ENCODE measurements around the gene TBL2.
A peak's percentile ranks its signal among the peaks of the same experiment; 100 is the strongest.
"Not testable (repeated sequence)": the region's sequence is repeated elsewhere in the genome, so short reads cannot be mapped to it uniquely, and the experiment has no call there.

Gene TBL2

DNA sequence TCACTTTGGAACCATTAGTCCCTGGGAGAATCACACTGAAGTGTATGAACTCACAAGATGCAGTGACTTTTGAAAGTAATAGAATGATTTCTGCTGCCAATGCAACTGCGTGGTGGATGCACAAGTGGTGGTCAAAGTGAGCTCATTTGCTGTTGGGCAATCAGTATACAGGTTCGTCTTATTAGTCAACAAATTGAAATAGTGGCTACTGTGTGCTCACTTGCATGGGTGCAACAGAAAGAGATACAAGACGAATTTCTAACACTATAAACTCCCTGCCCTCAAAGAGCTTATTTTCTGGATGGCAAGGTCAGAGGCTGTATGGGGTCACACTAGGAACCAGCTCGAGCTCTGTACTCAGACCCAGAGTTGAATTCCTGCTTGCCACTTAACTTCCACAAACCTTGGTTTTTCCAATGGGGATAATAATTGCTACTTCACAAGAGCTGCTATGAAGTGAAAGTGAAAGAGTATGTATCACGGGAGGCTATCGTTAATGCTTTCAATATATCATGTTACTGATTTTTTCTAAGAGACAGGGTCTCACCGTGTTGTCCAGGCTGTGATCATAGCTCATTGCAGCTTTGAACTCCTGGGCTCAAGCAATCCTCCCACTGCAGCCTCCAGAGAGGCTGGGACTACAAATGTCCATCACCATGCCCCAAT is 12.6 kb downstream of the TBL2 start:
- peaks cover 7% of the 10 kb centered on the region for H3K36me3 ChIP-seq (ENCODE audit: control insufficient read depth, insufficient read depth, low read length)
- H3K4me1 ChIP-seq (ENCODE audit: control insufficient read depth, insufficient read depth, low read length), result peaks cover 2% of the 10 kb centered on the region
- H3K9me3 ChIP-seq (ENCODE audit: control insufficient read depth, insufficient read depth, low read length), result no peaks in the 10 kb centered on the region
- peaks cover 4% of the 10 kb centered on the region for H3K27me3 ChIP-seq (ENCODE audit: control insufficient read depth, insufficient read depth, low read length)
- H3K9ac ChIP-seq (ENCODE audit: low read depth, low read length), result no peak overlapping the region
- H3K4me3 ChIP-seq (ENCODE audit: low read depth, low read length), result no peak overlapping the region

DNA sequence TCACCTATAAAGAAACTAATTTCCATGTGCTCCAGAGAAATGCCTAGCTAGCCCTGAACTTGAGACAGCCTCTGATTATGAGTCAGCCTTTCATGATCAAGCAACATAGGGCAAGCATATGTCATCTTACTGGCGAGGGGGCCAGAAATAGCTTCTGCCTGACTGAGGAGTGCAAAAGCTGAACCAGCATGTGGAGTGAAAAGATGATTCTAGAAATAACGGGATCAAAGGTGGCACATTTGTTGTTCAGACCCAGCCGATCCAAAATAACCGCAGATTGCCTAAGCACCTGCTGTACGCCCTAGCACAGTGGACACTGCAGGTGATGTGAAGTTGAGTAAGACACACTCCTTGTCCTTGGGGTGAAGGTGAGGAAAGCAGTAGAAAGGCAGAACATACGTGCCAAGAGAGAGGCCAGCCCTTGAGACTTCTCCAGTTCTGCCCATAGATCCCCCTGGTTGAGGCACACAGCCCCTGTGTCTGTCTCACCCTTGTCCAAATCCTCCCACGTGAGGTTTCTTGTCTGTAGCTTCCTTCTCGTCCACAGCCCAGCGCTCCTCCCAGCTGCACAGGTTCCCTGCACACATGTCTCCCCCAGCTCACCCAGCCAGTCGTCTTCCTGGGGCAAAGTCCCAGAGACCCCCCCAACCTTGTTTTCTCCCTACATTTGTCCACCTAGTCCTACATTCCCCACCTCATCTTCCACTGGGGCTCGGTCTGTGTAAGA is 18.1 kb downstream of the TBL2 start:
- no peak overlapping the region for H3K4me3 ChIP-seq (ENCODE audit: low read depth, low read length)
- H3K27me3 ChIP-seq (ENCODE audit: control insufficient read depth, insufficient read depth, low read length), result peaks cover 21% of the 10 kb centered on the region
- no peaks in the 10 kb centered on the region for H3K36me3 ChIP-seq (ENCODE audit: control insufficient read depth, insufficient read depth, low read length)
- no peaks in the 10 kb centered on the region for H3K9me3 ChIP-seq (ENCODE audit: control insufficient read depth, insufficient read depth, low read length)
- H3K4me1 ChIP-seq (ENCODE audit: control insufficient read depth, insufficient read depth, low read length), result peaks cover 2% of the 10 kb centered on the region
- no peak overlapping the region for H3K9ac ChIP-seq (ENCODE audit: low read depth, low read length)

DNA sequence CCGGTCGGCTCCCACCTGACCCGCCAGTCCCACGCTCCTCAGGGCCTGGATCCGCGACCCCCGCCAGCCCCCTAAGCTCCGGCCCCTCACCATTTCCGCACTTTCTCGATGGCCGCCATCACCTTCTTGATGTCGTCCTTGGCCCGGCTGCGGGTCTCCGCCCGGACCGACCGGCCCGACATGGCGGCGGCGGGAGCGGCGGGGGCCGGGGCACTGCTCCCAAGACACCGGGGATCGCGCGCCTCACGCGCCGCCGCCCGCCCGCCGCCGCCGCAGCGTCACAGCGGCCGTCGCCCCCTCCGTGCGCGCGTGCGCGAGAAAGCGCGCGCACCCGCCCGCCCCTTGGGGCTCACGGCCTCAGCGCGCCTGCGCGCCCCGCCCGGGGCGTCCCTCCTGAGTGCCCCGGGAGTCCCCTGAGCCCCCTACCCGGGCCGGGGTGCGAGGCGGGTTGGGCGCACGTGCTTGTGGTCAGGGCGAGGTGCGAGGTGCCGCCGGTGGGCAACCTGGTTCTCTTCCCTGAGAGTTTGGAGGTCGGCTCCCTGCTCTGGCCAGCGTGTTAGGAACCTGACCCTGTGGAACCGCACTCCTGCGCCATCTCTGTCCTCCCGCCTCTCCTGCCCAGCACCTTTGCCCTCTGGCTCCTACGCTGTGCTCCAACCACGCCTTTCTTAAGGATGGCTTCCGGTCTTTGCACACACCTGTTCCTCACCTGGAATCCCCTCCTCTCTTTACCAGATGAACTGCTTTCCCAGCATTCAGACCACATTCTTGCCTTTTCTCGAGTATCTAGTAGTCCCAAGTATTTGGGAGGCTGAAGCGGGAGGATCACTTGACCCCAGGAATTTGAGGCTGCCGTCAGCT is 20.8 kb downstream of the TBL2 start, which contains the start of gene BCL7B:
TSS of gene BCL7B (minus strand) at position 294 of the 861 bp plus-strand sequence. CDS start at position 182, 112 bp downstream.
- Histone ChIP-seq H3K36me3 (ENCODE audit: control insufficient read depth, insufficient read depth, low read length) (no peaks in the 10 kb centered on the region), H3K27me3 (ENCODE audit: control insufficient read depth, insufficient read depth, low read length) (peaks cover 21% of the 10 kb centered on the region), H3K4me1 (ENCODE audit: control insufficient read depth, insufficient read depth, low read length) (no peaks in the 10 kb centered on the region), H3K9me3 (ENCODE audit: control insufficient read depth, insufficient read depth, low read length) (no peaks in the 10 kb centered on the region), H3K9ac (ENCODE audit: low read depth, low read length) (peak within 1 kb of the TSS; percentile 70), H3K4me3 (ENCODE audit: low read depth, low read length) (peak within 1 kb of the TSS; percentile 64)

DNA sequence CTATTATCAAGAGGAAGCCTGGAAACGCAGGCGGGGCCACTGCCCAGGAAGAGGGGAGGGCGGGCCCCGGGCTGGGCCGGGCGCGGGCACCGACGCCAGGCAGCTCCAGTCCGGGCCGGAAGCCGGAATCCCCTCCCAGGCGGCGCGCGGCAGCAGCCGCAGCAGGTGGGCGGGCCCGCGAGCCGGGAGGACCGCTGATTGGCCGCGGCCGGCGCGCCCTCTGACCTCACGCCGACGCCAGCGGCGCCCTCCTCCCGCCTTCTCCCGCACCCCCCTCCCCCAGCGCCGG is 21.3 kb downstream of the TBL2 start:
- Histone ChIP-seq H3K9me3 (ENCODE audit: control insufficient read depth, insufficient read depth, low read length) (no peaks in the 10 kb centered on the region), H3K27me3 (ENCODE audit: control insufficient read depth, insufficient read depth, low read length) (peaks cover 21% of the 10 kb centered on the region), H3K4me3 (ENCODE audit: low read depth, low read length) (peak overlapping the region; percentile 64), H3K9ac (ENCODE audit: low read depth, low read length) (peak overlapping the region; percentile 70), H3K4me1 (ENCODE audit: control insufficient read depth, insufficient read depth, low read length) (no peaks in the 10 kb centered on the region), H3K36me3 (ENCODE audit: control insufficient read depth, insufficient read depth, low read length) (no peaks in the 10 kb centered on the region)

DNA sequence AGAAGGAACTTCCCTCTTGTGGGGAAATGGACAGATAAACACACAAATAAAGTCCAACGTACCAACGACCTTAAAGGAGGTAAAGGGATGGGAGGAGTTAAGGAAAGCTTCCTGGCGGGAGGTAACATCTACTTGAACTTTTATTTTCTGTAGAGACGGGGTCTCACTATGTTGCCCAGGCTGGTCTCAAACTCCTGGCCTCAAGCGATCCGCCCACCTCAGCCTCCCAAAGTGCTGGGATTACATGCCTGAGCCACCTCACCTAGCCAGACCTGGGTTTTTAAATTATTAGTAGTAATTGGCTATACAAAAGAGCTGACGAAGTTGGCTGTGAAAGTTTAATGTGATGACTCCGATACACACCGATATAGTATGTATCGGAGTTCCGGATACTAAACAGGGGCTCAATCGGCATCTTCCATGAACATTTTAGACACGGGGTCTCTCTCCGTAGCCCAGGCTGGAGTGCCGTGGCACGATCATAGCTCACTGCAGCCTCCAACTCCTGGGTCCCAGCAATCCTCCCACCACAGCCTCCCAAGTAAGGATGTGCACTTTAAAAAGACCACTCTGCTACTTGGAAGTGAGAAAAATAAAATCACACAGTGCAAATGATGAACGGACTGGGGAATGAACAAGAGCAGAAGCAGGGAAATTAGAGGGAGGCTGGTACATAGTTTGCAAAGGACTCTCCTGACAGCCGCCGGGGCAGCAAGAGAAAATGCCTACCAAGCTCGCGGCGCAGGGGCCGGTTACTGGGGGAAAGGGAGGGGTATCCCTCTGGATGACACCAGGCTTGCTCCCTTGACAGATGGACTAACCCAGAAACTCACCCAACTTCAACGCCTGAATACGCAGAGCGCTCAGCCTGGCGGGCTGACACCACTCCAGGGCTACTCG is 21.9 kb downstream of the TBL2 start:
- Histone ChIP-seq H3K9me3 (ENCODE audit: control insufficient read depth, insufficient read depth, low read length) (no peaks in the 10 kb centered on the region), H3K4me3 (ENCODE audit: low read depth, low read length) (peak overlapping the region; percentile 64), H3K36me3 (ENCODE audit: control insufficient read depth, insufficient read depth, low read length) (peaks cover under 1% of the 10 kb centered on the region), H3K4me1 (ENCODE audit: control insufficient read depth, insufficient read depth, low read length) (no peaks in the 10 kb centered on the region), H3K27me3 (ENCODE audit: control insufficient read depth, insufficient read depth, low read length) (peaks cover 21% of the 10 kb centered on the region), H3K9ac (ENCODE audit: low read depth, low read length) (peak overlapping the region; percentile 0)

DNA sequence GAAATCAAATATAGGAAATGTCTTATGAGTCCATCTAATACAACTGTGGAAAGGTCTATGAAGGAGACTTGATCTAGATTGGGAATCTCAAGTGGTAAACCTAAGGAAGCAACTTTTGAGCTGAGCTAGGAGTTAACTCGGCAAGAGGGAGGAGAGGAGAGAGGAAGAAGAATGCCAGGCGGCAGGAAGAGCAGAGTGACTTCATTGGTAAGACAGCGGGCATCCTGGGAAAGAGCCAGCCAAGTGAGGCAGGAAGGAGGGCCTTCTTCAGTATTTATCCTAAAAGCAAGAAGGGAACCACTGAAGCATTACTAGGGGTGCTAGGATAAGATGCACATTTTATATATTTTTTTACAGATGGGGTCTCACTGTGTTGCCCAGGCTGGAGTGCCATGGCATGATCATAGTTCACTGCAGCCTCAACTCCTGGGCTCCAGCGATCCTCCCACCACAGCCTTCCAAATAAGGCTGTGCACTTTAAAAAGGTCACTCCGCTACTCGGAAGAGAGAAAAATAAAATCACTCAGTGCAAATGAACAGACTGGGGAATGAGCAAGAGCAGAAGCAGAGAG is 22.9 kb downstream of the TBL2 start:
- H3K9ac ChIP-seq (ENCODE audit: low read depth, low read length), result no peak overlapping the region
- H3K36me3 ChIP-seq (ENCODE audit: control insufficient read depth, insufficient read depth, low read length), result peaks cover 7% of the 10 kb centered on the region
- H3K4me1 ChIP-seq (ENCODE audit: control insufficient read depth, insufficient read depth, low read length), result no peaks in the 10 kb centered on the region
- no peaks in the 10 kb centered on the region for H3K9me3 ChIP-seq (ENCODE audit: control insufficient read depth, insufficient read depth, low read length)
- peaks cover 19% of the 10 kb centered on the region for H3K27me3 ChIP-seq (ENCODE audit: control insufficient read depth, insufficient read depth, low read length)
- H3K4me3 ChIP-seq (ENCODE audit: low read depth, low read length), result no peak overlapping the region

DNA sequence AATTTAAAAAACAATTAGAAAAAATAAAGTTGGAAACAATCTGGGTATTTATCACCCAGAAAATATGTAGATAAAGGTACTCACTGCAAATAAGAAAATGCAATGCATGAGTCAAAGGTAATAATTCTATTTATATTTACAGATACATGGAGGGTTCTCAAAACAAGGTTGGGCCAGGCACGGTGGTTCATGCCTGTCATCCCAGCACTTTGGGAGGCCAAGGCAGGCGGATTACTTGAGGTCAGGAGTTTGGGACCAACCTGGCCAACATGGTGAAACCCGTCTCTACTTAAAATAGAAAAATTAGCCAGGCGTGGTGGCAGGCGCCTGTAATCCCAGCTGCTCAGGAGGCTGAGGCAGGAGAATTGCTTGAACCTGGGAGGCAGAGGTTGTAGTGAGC is 28.3 kb downstream of the TBL2 start:
- H3K9me3 ChIP-seq (ENCODE audit: control insufficient read depth, insufficient read depth, low read length); H3K9ac ChIP-seq (ENCODE audit: low read depth, low read length); H3K27me3 ChIP-seq (ENCODE audit: control insufficient read depth, insufficient read depth, low read length); H3K4me1 ChIP-seq (ENCODE audit: control insufficient read depth, insufficient read depth, low read length); H3K4me3 ChIP-seq (ENCODE audit: low read depth, low read length); H3K36me3 ChIP-seq (ENCODE audit: control insufficient read depth, insufficient read depth, low read length): not testable (repeated sequence)

DNA sequence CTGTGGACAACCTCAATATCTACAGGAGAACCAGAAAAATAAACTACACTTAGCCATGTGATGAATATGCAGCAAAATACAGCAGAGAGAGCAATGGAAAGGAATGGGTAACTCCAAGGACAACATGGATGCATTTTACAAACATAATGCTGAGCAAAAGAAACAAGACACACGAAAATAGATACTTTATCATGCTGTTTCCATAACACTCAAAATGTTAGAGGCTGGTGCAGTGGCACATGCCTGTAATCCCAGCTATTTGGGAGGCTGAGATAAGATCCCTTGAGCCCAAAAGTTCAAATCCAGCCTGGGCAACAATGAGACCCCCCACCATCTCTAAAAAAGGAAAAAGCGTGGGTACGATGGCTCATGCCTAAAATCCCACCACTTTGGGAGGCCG is 29.2 kb downstream of the TBL2 start:
- H3K27me3 ChIP-seq (ENCODE audit: control insufficient read depth, insufficient read depth, low read length), result no peaks in the 10 kb centered on the region
- H3K4me1 ChIP-seq (ENCODE audit: control insufficient read depth, insufficient read depth, low read length), result no peaks in the 10 kb centered on the region
- peaks cover 8% of the 10 kb centered on the region for H3K36me3 ChIP-seq (ENCODE audit: control insufficient read depth, insufficient read depth, low read length)
- no peaks in the 10 kb centered on the region for H3K9me3 ChIP-seq (ENCODE audit: control insufficient read depth, insufficient read depth, low read length)
- no peak overlapping the region for H3K4me3 ChIP-seq (ENCODE audit: low read depth, low read length)
- H3K9ac ChIP-seq (ENCODE audit: low read depth, low read length), result no peak overlapping the region

DNA sequence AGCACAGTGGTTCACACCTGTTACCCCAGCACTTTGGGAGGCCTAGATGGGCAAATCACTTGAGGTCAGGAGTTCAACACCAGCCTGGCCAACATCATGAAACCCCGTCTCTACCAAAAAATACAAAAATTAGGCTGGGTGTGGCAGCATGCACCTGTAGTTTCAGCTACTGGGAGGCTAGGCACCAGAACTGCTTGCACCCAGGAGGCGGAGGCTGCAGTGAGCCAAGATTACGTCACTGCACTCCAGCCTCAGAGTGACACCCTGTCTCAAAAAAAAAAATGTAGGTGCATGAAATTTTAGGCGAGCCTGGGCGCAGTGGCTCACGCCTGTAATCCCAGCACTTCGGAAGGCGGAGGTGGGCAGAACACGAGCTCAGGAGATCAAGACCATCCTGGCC is 30.5 kb downstream of the TBL2 start:
- no peaks in the 10 kb centered on the region for H3K4me1 ChIP-seq (ENCODE audit: control insufficient read depth, insufficient read depth, low read length)
- H3K9ac ChIP-seq (ENCODE audit: low read depth, low read length), result no peak overlapping the region
- no peaks in the 10 kb centered on the region for H3K27me3 ChIP-seq (ENCODE audit: control insufficient read depth, insufficient read depth, low read length)
- H3K36me3 ChIP-seq (ENCODE audit: control insufficient read depth, insufficient read depth, low read length), result peaks cover 8% of the 10 kb centered on the region
- H3K4me3 ChIP-seq (ENCODE audit: low read depth, low read length), result no peak overlapping the region
- H3K9me3 ChIP-seq (ENCODE audit: control insufficient read depth, insufficient read depth, low read length), result no peaks in the 10 kb centered on the region

DNA sequence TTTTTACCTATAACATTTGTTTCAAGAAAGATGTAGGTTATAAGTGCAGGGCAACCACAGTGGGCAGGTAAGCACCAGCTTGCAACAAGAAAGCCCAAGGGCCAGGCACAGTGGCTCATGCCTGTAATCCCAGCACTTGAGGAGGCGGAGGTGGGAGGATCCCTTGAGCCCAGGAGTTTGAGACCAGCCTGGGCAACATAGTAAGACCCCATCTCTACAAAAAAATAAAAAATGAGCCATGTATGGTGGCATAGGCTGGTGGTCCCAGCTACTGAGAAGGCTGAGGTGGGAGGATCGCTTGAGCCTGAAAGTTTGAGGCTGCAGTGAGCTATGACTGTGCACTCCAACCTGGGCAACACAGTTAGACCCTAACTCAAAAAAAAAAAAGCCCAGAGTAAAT is 33.7 kb downstream of the TBL2 start:
- Histone ChIP-seq H3K27me3 (ENCODE audit: control insufficient read depth, insufficient read depth, low read length) (no peaks in the 10 kb centered on the region), H3K4me1 (ENCODE audit: control insufficient read depth, insufficient read depth, low read length) (no peaks in the 10 kb centered on the region), H3K4me3 (ENCODE audit: low read depth, low read length) (no peak overlapping the region), H3K36me3 (ENCODE audit: control insufficient read depth, insufficient read depth, low read length) (peaks cover 19% of the 10 kb centered on the region), H3K9me3 (ENCODE audit: control insufficient read depth, insufficient read depth, low read length) (no peaks in the 10 kb centered on the region), H3K9ac (ENCODE audit: low read depth, low read length) (no peak overlapping the region)

DNA sequence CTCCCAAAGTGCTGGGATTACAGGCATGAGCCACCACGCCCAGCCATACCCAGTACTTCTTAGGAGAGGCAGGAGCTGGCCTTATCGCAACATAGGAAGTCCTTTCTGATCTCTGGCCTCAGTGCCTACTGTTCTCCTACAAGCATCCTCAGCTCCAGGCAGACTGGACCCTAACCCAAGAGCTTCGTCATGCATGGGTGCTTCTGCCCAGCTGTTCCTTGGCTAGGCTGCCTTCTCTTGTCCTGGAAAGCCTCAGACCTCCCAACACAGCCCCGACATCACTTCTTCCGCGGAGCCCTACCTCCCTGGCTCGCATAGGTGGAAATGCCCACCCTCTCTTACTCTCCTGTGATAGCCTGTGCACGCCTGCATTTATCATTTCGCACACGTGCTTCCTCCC is 36.7 kb downstream of the TBL2 start:
- H3K9ac ChIP-seq (ENCODE audit: low read depth, low read length), result no peak overlapping the region
- H3K36me3 ChIP-seq (ENCODE audit: control insufficient read depth, insufficient read depth, low read length), result peaks cover 21% of the 10 kb centered on the region
- no peak overlapping the region for H3K4me3 ChIP-seq (ENCODE audit: low read depth, low read length)
- H3K4me1 ChIP-seq (ENCODE audit: control insufficient read depth, insufficient read depth, low read length), result no peaks in the 10 kb centered on the region
- H3K9me3 ChIP-seq (ENCODE audit: control insufficient read depth, insufficient read depth, low read length), result no peaks in the 10 kb centered on the region
- H3K27me3 ChIP-seq (ENCODE audit: control insufficient read depth, insufficient read depth, low read length), result no peaks in the 10 kb centered on the region

Measured in iPS-15b (cell line).